Measurements from ENCODE around the gene PSME1.

DNA sequence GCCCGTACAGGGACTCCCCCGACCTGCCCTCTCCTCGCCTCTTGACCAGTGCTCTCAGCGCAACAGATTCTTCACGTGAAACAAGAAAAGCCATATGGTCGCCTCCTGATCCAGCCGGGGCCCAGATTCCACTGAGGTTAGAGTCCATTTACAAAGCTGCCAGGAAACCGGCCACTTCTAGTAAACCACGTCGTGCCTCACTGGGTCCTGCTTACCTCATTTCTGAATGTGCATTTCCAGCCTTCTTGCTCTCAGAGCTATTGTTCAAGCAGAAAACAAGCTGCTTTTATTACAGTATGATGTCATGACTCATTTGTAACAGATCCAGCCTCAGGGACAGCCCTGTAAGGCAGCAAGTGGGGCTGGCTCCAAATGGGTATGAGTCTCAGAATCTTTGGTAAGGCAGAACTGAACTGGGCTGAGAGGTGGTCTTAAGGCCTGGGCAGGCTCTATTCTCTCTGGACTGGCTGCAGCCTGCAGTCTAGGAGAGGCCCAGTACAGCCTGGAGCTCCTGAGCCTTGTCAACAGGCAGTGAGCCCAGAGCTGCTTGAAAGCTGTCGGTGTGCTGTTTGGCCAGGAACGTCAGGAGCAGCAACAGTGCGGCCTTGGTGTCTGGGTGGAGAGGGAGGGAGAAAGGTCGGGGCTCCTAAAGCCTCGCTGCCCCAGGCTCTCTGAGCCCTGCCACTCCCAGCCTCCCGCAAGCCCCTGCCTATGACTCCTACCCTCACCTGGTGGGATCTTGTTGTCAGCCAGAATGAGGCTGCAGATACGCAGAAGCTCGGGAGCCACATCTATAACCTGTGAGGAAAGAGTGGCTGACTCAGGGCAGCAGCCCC lies 44.2 kb downstream of the PSME1 start:
- TF ChIP-seq CTCF (IDR thresholded peaks at IDR 0.05 in 4 of 5, conservative IDR thresholded peaks at IDR 0.05 in 1 of 5) (no peak), POLR2A (IDR thresholded peaks at IDR 0.05) (no peak)

All from gastrocnemius medialis (tissue), 4 donors.